AG04449 (cell line): ENCODE data around the gene RBM14.

ENCODE experiments used
- CTCF ChIA-PET: fragments of 350-600 bp; formaldehyde crosslinking; extraction: SDS; loops from one replicate; lab custom pipeline; 2021; ENCODE audit warnings: antibody characterized with exemption; lab: Yijun Ruan, JAX
- POLR2A ChIA-PET: fragments of 400-600, 350-600 bp; formaldehyde crosslinking; extraction: SDS; loops from one replicate; lab custom pipeline; 2020; ENCODE audit warnings: antibody characterized with exemption, inconsistent platforms; lab: Yijun Ruan, JAX
- DNase-seq: peaks from one replicate; pipeline ENCODE4 v3.0.0-alpha.2; 2010; ENCODE audit warnings: low read depth, low spot score
- H3K4me3 ChIP-seq: 2 replicates; pipeline ENCODE4 v1.5.1; 2011; ENCODE audit warnings: low read depth, mild to moderate bottlenecking, control low read depth, low read length
- TF ChIP-seq, protein P1 (sequence below): IDR thresholded peaks from one replicate; pipeline ENCODE4 v1.5.1; 2011; ENCODE audit warnings: mild to moderate bottlenecking, moderate library complexity, low read length, control low read depth, inconsistent platforms; ENCODE audit not compliant: insufficient read depth; ENCODE audit errors: missing control alignments

Gene RBM14

DNA sequence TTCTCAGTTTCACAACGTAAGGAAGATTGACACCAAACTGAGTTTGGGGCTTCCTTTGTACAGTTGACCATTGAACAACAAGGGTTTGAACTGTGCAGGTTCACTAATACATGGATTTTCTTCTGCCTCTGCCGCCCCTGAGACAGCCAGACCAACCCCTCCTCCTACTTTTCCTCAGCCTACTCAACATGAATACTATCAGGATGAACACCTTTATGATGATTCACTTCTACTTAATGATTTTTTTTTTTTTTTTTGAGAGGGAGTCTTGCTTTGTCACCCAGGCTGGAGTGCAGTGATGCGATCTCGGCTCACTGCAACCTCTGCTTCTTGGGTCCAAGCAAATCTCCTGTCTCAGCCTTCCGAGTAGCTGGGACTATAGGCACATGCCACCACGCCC, 36.7 kb downstream of the RBM14 start:
- CTCF ChIA-PET = no interaction called here
- H3K4me3 ChIP-seq = no peak overlapping the region
- POLR2A ChIA-PET = interaction anchor here (1.0 to 1.3 kb wide), 2 partner anchors 12 to 15 kb away, joined by 3 read pairs; partner anchors contain the start of gene RBM4

DNA sequence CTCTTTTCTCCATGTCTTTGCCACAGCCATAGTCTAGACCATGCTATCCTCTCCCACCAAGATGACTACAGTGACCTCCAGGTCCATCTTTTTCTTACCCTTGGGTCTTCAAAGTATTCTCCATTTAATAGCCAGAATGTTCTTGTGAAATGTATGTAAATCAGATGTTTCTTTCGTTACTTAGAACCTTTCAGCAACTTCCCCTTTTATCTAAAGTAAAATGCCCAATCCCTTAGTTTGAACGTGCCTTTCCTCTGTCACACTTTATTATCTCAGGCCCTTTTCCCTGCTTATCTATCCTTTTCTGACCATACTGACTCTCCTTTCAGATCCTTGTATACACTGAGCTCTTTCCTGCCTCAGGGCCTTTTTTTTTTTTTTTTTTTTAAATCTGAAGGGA, 43.3 kb downstream of the RBM14 start:
- CTCF ChIA-PET = interaction anchor here (0.8 to 1.5 kb wide), 2 partner anchors 13 to 174 kb away, joined by 4 read pairs; no protein-coding TSS in a partner anchor

More for the DNA sequence above, 36.7 kb downstream of the RBM14 start:
- TF ChIP-seq, protein P1, sequence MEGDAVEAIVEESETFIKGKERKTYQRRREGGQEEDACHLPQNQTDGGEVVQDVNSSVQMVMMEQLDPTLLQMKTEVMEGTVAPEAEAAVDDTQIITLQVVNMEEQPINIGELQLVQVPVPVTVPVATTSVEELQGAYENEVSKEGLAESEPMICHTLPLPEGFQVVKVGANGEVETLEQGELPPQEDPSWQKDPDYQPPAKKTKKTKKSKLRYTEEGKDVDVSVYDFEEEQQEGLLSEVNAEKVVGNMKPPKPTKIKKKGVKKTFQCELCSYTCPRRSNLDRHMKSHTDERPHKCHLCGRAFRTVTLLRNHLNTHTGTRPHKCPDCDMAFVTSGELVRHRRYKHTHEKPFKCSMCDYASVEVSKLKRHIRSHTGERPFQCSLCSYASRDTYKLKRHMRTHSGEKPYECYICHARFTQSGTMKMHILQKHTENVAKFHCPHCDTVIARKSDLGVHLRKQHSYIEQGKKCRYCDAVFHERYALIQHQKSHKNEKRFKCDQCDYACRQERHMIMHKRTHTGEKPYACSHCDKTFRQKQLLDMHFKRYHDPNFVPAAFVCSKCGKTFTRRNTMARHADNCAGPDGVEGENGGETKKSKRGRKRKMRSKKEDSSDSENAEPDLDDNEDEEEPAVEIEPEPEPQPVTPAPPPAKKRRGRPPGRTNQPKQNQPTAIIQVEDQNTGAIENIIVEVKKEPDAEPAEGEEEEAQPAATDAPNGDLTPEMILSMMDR = no peak
- no peak for DNase-seq

DNA sequence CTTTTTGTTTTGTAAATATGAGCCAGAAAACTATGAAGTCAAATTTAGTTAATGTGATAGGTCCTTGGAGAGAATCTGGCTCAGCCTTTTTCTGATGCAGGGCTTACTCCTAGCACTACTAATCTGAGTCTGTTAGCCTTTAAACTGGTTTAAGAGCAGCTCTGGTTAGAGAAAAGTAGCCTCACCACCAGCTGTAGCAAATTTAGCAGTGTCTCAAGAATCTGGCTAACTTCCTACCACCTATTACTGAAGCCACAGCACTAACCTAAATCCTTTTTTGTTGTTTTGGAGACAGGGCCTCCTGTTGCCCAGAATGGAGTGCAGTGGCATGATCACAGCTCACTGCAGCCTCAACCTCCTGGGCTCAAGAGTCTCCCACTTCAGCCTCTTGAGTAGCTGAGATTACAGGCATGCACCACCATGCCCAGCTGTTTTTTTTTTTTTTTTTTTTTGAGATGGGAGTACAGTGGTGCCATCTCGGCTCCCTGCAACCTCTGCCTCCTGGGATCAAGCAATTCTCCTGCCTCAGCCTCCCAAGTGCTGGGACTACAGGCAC, 47.4 kb downstream of the RBM14 start:
- ChIA-PET POLR2A (no interaction called here), CTCF (interaction anchor here (0.5 to 2.8 kb wide), 3 partner anchors 14 to 16 kb away, joined by 3 to 12 read pairs (median 4); partner anchors contain the start of gene RBM4B)
- TF ChIP-seq, protein P1 = no peak
- no peak overlapping the region for H3K4me3 ChIP-seq
- no peak for DNase-seq

More for the DNA sequence above, 43.3 kb downstream of the RBM14 start:
- no peak overlapping the region for H3K4me3 ChIP-seq
- no peak for DNase-seq
- POLR2A ChIA-PET = interaction anchor here (0.6 kb wide), 1 partner anchor 16 kb away, joined by 4 read pairs; no protein-coding TSS in a partner anchor
- TF ChIP-seq, protein P1 = no peak

DNA sequence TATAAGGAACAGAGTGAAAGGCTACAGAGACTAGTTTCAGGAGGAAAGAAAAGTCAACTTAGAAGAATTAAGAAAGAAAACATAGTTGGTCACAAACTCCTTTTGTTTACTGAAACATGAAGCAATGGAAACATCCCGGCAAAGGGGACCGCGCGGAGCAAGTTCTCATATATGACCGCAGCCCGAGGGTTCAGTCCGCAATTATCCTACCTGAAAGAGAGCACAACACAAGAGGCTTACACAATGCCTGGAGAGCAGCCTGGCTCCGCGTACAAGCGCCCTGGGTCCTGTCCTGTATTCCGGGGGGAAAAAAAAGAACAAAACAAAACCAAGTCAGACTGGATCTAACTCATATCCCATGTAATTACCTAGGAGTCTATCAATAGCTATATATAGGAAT, 48.9 kb downstream of the RBM14 start:
- ChIA-PET POLR2A (interaction anchor here (0.6 to 1.2 kb wide), 2 partner anchors 10 to 13 kb away, joined by 3 read pairs; no protein-coding TSS in a partner anchor), CTCF (interaction anchor here (1.7 to 1.8 kb wide), 2 partner anchors 13 to 18 kb away, joined by 4 to 5 read pairs; partner anchors contain the start of gene RBM4B)
- TF ChIP-seq, protein P1 = no peak
- H3K4me3 ChIP-seq = no peak overlapping the region
- DNase-seq = no peak

DNA sequence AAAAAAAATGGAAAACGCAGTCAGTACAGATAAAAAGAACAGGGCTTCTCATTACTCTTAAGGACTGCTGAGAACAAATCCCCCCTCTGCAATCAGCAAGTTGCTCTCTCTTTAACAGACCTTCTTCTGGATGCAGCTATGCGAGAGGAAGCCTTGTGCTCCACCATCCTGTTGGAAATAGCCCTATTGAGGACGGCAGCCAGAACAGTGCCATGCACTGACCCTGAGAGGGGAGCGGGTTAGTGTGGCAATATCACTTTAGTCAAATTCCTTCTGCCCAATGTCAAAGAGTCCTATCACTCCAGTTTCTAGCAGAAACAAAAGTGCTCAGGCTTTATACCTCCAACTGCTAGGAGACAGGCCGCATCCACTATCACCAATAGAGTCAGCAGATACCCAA, 54.4 kb downstream of the RBM14 start:
- POLR2A ChIA-PET = no interaction called here
- H3K4me3 ChIP-seq = no peak overlapping the region
- TF ChIP-seq, protein P1 = no peak
- no peak for DNase-seq
- CTCF ChIA-PET = no interaction called here

DNA sequence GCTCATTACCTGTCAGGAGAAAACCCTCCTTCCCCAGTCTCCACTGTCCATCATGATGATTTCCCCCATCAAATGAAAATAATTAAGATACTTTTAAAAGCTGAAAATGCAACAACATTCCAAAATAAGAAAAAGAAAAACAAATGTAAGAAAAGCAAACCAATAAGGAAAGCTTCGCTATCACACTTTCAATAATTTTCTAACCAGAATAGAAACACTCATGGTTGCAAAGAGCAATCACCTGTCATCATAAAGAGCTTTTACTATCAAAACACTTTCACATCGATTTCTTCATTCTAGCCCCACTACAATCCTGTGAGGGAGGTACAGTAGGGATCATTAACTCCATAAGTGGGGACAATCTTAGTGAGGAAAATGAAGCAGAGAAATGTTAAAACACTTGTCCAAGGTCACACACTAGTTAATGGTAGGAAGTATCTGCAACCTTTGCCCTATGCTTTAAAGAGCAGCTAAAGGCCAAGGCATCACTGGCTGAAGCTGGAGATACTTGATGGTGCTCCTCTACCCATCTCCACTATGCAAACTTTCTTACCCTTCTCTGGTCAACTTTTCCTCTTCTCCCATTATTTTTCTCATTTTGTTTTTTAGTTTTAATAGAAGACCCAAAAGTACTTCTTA, 58.7 kb downstream of the RBM14 start:
- no peak overlapping the region for H3K4me3 ChIP-seq
- CTCF ChIA-PET = interaction anchor here (1.0 to 1.2 kb wide), 2 partner anchors 98 to 266 kb away, joined by 3 to 6 read pairs; no protein-coding TSS in a partner anchor
- POLR2A ChIA-PET = interaction anchor here (0.8 kb wide), 1 partner anchor 73 kb away, joined by 3 read pairs; no protein-coding TSS in a partner anchor
- TF ChIP-seq, protein P1 = no peak
- DNase-seq = no peak
